A549 (cell line): ENCODE results near the gene SLC3A2.

Experiments
- CTCF ChIP-seq: fragments of >200 bp; sonication (Bioruptor Twin); formaldehyde crosslinking; IDR thresholded peaks from 3 replicates; pipeline ENCODE4 v1.5.1; 2016
- USF2 ChIP-seq: fragments of 450-650 bp; IDR thresholded peaks from 2 replicates; pipeline ENCODE4 v1.6.1; 2014; ENCODE audit warnings: antibody characterized with exemption
- TF ChIP-seq, protein P1 (sequence below): fragments of 150-350 bp; IDR thresholded peaks from 2 replicates; pipeline ENCODE4 v1.6.1; 2014; ENCODE audit warnings: low read depth, mild to moderate bottlenecking, low read length

DNA sequence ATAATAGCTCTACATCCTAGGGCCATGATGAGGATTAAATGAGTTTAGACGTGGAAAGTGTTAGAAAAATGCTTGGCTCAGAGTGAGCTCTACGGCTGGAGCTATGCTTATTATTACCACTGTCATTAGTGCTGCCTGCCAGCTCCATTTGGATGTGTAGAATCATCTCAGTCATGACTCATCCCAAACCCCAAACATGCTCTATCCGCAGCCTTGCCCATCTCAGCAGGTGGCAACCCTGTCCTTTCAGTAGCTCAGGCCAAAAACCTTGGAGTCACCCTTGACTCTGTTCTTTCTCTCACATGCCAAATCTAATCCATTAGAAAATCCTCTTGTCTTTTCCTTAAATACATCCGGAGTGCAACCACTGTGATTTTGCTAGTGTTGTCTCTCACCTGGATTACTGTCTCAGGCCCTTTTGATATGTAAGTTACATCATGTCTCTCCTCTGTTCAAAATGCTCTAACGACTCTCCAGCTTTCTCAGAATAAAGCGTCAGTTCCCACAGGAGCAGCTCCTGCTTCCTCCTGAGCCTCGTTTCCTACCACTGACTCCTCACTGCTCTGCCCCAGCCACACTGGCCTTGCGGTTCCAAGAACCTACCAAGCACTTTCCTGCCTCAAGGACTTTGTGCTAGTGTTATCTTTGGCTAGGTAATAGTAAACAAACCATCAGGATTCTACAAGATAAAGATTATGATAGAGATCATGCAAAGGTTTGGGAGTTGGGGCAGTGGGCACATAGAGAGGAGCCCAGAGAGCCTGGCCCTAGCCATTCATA, 51.0 kb downstream of the SLC3A2 start:
- TF ChIP-seq CTCF = no peak
- TF ChIP-seq, protein P1, sequence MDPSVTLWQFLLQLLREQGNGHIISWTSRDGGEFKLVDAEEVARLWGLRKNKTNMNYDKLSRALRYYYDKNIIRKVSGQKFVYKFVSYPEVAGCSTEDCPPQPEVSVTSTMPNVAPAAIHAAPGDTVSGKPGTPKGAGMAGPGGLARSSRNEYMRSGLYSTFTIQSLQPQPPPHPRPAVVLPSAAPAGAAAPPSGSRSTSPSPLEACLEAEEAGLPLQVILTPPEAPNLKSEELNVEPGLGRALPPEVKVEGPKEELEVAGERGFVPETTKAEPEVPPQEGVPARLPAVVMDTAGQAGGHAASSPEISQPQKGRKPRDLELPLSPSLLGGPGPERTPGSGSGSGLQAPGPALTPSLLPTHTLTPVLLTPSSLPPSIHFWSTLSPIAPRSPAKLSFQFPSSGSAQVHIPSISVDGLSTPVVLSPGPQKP = no peak
- TF ChIP-seq USF2 = no peak
